Upper lobe of left lung (tissue), 6 donors: ENCODE measurements around the gene MAP2K5. TPM values are rescaled to one million over a fixed set of nuclear protein-coding genes. Genes with fewer than 3 reads are reported as not detected.

Source experiments
- ATAC-seq, 2 donors: fragments of 200-7000 bp; cut with Tn5 transposase; one replicate each; pipeline ENCODE4 v1.9.1; 2022; ENCODE audit warnings: mild to moderate bottlenecking in 2 of 2, moderate library complexity in 2 of 2; ENCODE audit not compliant: low FRiP score in 2 of 2
- DNase-seq, 2 donors: peaks; one replicate each; pipeline ENCODE4 v3.0.0-alpha.2; 2019 to 2020
- H3K27ac ChIP-seq, 4 donors: fragments of 200-600 bp; sonication (generic); one replicate each; pipeline ENCODE4 v1.5.1; 2016 to 2019
- H3K27me3 ChIP-seq, 4 donors: fragments of 200-600 bp; sonication (generic); one replicate each; pipeline ENCODE4 v1.5.1; 2017 to 2019
- H3K36me3 ChIP-seq, 4 donors: fragments of 200-600 bp; sonication (generic); one replicate each; pipeline ENCODE4 v1.5.1; 2016 to 2019
- H3K4me1 ChIP-seq, 4 donors: fragments of 200-600 bp; sonication (generic); one replicate each; pipeline ENCODE4 v1.5.1; 2018 to 2019
- H3K4me3 ChIP-seq, 4 donors: fragments of 200-600 bp; sonication (generic); one replicate each; pipeline ENCODE4 v1.5.1; 2017 to 2019; ENCODE audit warnings: mild to moderate bottlenecking in 2 of 4, moderate library complexity in 1 of 4
- H3K9me3 ChIP-seq, 4 donors: fragments of 200-600 bp; sonication (generic); one replicate each; pipeline ENCODE4 v1.5.1; 2018 to 2019
- CTCF ChIP-seq, 6 experiments: fragments of 450-650 bp in 4 of 6; fragments of 200-600 bp in 2 of 6; sonication (generic) in 2 of 6; IDR thresholded peaks; one replicate each; pipeline ENCODE4 v1.5.1; 2016 to 2019; ENCODE audit warnings: antibody characterized with exemption in 6 of 6
- EP300 ChIP-seq, 4 donors: sonication (generic); formaldehyde crosslinking; IDR thresholded peaks; one replicate each; pipeline ENCODE4 v1.5.1; 2017; ENCODE audit warnings: antibody characterized with exemption in 4 of 4, control low read depth in 2 of 4
- POLR2A ChIP-seq, 4 donors: fragments of 450-650 bp; IDR thresholded peaks; one replicate each; pipeline ENCODE4 v1.5.1; 2016 to 2017; ENCODE audit warnings: antibody characterized with exemption in 4 of 4, mild to moderate bottlenecking in 2 of 4
- POLR2AphosphoS5 ChIP-seq, 2 donors: sonication (generic); formaldehyde crosslinking; IDR thresholded peaks; one replicate each; pipeline ENCODE4 v1.5.1; 2017; ENCODE audit warnings: antibody characterized with exemption in 2 of 2
- WGBS, 2 donors: methylation state at CpG; one replicate each; pipeline ENCODE4 v1.1.5; 2017 to 2018; 5-methylcytosine and 5-hydroxymethylcytosine counted together
- total RNA-seq, 6 donors: library from RNA; depleted of rRNA in 4 of 6; stranded (reverse); fragments of >200 nt in 4 of 6; gene quantifications; one replicate each; pipeline versions ENCODE4 v1.1.0 to v1.2.1, GENCODE V29; 2016 to 2021
- donor health status: DM: no; HTN: no; CAD: no; lungs with moderate emphysema.
- donor health status: DM: no; HTN: yes; CAD: no; lungs with severe emphysema.

Gene MAP2K5
- total RNA-seq, 6 donors from 2014 or later, result 7.8 to 25.6 (median 16.0) TPM

- Histone ChIP-seq H3K27ac (no peak overlapping the region), H3K36me3 (no peaks in the 10 kb centered on the region), H3K4me1 (no peaks in the 10 kb centered on the region), H3K27me3 (no peaks in the 10 kb centered on the region), H3K9me3 (no peaks in the 10 kb centered on the region), H3K4me3 (no peak overlapping the region)
- DNase-seq (no peak), ATAC-seq (no peak)
- WGBS, 2 donors, result 67 to 72% methylated on average over 6 of the region's 6 CpGs
- no peak for TF ChIP-seq POLR2A (IDR thresholded peaks at IDR 0.05)
- TF ChIP-seq EP300 (IDR thresholded peaks at IDR 0.05), result no peak
- no peak for TF ChIP-seq POLR2AphosphoS5 (IDR thresholded peaks at IDR 0.05)
- no peak for TF ChIP-seq CTCF (IDR thresholded peaks at IDR 0.05)
Measured at GRCh38 chr15:67760901-67761300, 218.4 kb downstream of the MAP2K5 start.

- TF ChIP-seq POLR2AphosphoS5 (IDR thresholded peaks at IDR 0.05) (no peak), POLR2A (IDR thresholded peaks at IDR 0.05) (no peak), EP300 (IDR thresholded peaks at IDR 0.05) (no peak), CTCF (IDR thresholded peaks at IDR 0.05) (no peak)
- H3K4me1 ChIP-seq, result no peaks in the 10 kb centered on the region
- H3K9me3 ChIP-seq, result no peaks in the 10 kb centered on the region
- no peak overlapping the region for H3K27ac ChIP-seq
- ATAC-seq, result no peak
- no peaks in the 10 kb centered on the region for H3K27me3 ChIP-seq
- WGBS, 2 donors, result 65 to 67% methylated on average over 4 of the region's 4 CpGs
- no peaks in the 10 kb centered on the region for H3K36me3 ChIP-seq
- DNase-seq, result no peak
- H3K4me3 ChIP-seq, result no peak overlapping the region
Measured at GRCh38 chr15:67761343-67761742, 218.8 kb downstream of the MAP2K5 start.

- no peak overlapping the region for H3K27ac ChIP-seq
- ATAC-seq, result no peak
Measured at GRCh38 chr15:67762610-67763368, 220.3 kb downstream of the MAP2K5 start.

GRCh38 chr15:67765701-67766100 is 223.2 kb downstream of the MAP2K5 start:
- TF ChIP-seq EP300 (IDR thresholded peaks at IDR 0.05) (no peak), POLR2AphosphoS5 (IDR thresholded peaks at IDR 0.05) (no peak)
- 90 to 93% methylated on average over 2 of the region's 2 CpGs for WGBS, 2 donors
- Histone ChIP-seq H3K4me1 (no peaks in the 10 kb centered on the region), H3K9me3 (no peaks in the 10 kb centered on the region), H3K36me3 (no peaks in the 10 kb centered on the region), H3K27me3 (no peaks in the 10 kb centered on the region), H3K4me3 (no peak overlapping the region), H3K27ac (no peak overlapping the region)
- ATAC-seq, result no peak
- DNase-seq, result no peak

More at GRCh38 chr15:67762610-67763368, 220.3 kb downstream of the MAP2K5 start:
- no peaks in the 10 kb centered on the region for H3K36me3 ChIP-seq
- H3K9me3 ChIP-seq, result no peaks in the 10 kb centered on the region
- no peaks in the 10 kb centered on the region for H3K4me1 ChIP-seq
- no peak overlapping the region for H3K4me3 ChIP-seq
- WGBS, 2 donors, result 69 to 83% methylated on average over 7 of the region's 7 CpGs
- DNase-seq, result no peak
- H3K27me3 ChIP-seq, result no peaks in the 10 kb centered on the region
- TF ChIP-seq CTCF (IDR thresholded peaks at IDR 0.05) (no peak), EP300 (IDR thresholded peaks at IDR 0.05) (no peak), POLR2A (IDR thresholded peaks at IDR 0.05) (no peak), POLR2AphosphoS5 (IDR thresholded peaks at IDR 0.05) (no peak)

GRCh38 chr15:67766968-67767367 is 224.5 kb downstream of the MAP2K5 start:
- H3K9me3 ChIP-seq, result no peaks in the 10 kb centered on the region
- no peak overlapping the region for H3K4me3 ChIP-seq
- H3K27ac ChIP-seq, result no peak overlapping the region
- no peaks in the 10 kb centered on the region for H3K36me3 ChIP-seq
- no peak for ATAC-seq
- H3K4me1 ChIP-seq, result no peaks in the 10 kb centered on the region
- no peaks in the 10 kb centered on the region for H3K27me3 ChIP-seq
- no peak for DNase-seq
- TF ChIP-seq EP300 (IDR thresholded peaks at IDR 0.05) (no peak), POLR2A (IDR thresholded peaks at IDR 0.05) (no peak), POLR2AphosphoS5 (IDR thresholded peaks at IDR 0.05) (no peak), CTCF (IDR thresholded peaks at IDR 0.05) (no peak)
- 48 to 64% methylated on average over 2 of the region's 2 CpGs for WGBS, 2 donors
